OCI-M2 (cell line): Measurements from ENCODE around the gene PLXNA2.

Experiments used
- DNase-seq: peaks from one replicate; lab custom pipeline; 2025; ENCODE audit not compliant: unreplicated experiment; lab: John Stamatoyannopoulos, UW

The PLXNA2 gene

GRCh38 chr1:207977876-207978275 is 266.3 kb downstream of the PLXNA2 start:
- no peak for DNase-seq

- DNase-seq, result no peak
Measured at GRCh38 chr1:207973898-207974568, 270.2 kb downstream of the PLXNA2 start.

GRCh38 chr1:207972337-207972736 is 271.8 kb downstream of the PLXNA2 start:
- DNase-seq, result no peak
